ENCODE results near the gene APBB1IP.
A peak's percentile ranks its signal among the peaks of the same experiment; 100 is the strongest.
"Not testable (repeated sequence)": the region's sequence is repeated elsewhere in the genome, so short reads cannot be mapped to it uniquely, and the experiment has no call there.

The APBB1IP gene

DNA sequence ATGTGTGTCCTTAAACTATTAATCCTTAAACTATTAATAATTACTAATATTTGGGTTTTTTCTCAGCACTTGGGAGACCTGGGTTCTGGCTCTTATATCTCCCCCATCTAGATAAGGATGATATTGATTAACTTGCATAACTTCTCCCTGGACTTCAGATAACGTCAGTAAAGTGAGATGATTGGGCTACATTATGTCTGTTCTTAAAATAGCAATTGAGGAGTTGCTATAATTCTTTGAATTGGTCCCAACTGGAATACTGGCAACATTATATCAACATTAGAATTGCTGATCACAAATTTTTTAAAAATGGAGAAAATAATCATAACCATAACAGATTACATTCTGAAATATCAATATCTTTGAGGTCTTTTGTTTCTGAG is 1.9 kb downstream of the APBB1IP start:
- DNase-seq (ENCODE audit: low read depth in 1 of 2, low spot score in 1 of 2) = no peak

DNA sequence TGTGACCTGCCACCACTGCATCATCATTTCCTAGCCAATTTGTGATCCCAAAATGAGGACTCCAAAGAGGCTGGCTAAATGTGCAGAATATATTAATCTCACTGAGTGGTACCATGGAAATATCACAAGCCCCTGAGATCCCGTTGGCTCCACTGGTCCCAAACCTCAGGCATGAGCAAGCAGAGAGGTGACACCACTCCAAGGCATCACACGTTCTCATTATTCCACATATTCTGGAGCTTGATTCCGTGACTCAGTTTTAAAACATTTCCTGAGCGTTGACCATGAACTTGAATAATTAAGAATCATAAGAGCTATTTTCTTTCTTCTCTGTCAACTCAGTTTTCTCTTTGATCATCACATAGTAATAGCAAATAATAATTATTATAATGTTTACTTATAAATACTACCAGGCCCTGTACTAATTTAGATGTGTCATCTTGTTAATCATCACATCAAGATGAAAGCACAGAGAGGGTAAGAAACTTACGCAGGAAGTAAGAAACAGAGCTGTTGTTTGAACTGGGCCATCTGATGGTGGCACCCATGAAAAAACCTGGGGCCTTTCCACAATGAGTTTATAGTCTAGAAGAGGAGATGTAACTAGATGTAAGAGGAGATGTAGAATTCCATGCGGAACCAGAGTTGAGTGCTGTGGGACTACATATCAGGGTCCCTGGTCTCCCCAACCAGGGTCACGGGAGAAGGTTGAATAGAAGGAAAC is 3.5 kb downstream of the APBB1IP start:
- no peak for DNase-seq (ENCODE audit: low read depth in 1 of 2, low spot score in 1 of 2)

DNA sequence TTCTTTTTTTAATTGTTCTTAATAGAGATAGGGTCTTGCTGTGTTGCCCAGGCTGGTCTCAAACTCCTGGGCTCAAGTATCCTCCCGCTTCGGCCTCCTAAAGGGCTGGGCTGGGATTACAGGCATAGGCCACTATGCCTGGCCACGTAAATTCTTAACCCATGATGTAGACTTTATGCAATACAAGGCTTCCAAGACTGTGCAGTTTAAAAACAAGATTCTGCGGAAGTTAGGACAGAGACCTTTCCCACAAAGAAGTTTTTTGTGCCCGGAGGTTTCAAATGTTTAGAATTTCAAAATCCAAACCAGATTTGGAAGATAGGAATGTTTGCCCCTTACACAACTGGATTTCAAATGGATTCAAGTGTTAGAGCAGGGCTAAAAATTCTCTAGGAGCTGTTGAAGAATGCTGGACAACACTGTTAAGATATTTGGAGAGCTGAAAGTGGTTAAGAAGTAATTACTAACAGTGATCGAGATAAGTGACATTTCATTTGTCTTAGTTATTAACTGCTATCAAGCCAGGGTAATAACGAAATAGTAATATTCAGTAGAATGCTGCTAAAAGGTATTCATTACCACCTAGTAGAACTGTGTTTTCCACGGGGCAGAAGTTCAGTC is 7.4 kb downstream of the APBB1IP start:
- DNase-seq (ENCODE audit: low read depth in 1 of 2, low spot score in 1 of 2) = no peak

DNA sequence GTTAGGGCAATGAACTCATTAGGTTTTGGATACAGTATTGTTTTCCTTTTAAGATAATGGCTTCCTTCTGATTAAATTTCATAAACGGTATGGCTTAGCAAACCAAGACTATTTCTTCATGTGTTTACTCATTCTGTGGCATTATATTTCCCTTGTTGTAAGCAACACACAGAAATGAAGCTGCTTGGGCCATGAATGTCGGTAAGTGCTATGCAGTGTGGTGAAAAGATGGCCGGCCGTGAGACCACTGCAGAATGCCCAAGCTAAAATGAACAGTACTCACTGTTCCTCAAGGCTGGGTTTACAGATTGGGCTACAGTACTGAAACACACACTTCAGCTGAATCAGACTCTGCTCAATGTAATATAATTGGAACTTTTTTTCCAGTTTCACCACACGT is 8.1 kb downstream of the APBB1IP start:
- DNase-seq (ENCODE audit: low read depth in 1 of 2, low spot score in 1 of 2) = no peak

DNA sequence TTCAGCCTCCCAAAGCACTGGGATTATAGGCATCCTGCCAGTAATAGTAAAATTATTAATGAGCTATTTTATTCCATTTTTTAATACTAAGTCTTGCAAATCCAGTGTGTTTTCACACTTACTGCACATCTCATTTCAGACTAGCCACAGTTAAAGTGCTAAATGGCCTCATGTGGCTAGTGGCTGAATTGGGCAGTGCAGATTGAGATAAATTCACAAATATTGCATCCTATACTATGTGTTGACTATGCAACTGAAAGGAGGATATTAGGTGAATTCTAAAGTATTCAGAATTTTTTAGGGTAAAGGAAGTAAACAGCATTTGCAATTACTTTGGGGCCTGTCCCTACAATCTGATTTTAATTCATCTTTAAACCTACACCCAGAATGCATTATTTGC is 10.2 kb downstream of the APBB1IP start:
- no peak for DNase-seq (ENCODE audit: low read depth in 1 of 2, low spot score in 1 of 2)

DNA sequence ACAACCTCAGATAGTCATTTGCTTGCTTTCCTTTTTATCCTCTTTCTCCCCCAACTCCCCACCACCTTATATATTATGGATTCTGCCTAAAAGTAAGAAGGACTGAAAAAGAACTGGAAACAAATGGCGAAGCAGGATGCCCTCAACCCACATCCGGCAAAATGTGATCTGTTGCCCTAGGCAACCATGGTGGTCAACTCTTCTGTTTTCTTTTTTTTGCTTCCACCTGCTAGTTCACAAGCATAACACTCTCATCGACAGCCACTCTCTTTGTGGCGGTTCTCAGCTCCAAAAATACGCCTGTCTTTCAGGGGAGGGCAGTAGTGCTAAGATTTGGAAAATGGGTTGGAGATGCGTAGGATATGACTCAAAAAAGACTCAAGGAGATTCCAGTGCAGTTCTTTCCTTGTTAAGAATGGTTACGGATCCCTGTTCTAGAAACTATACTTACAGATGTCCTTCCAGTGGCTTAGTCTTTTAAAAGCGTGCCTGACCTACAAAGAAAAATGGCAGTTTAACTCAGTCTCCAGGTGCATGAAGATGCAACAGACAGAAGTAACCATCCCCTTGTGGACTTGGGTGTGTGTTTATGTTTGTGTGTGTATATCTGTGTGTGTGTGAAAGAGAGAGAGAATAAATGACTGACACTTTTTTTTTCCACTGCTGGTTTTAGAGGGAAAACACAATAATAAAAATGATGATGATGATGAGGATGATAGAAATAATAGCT is 10.7 kb downstream of the APBB1IP start:
- DNase-seq (ENCODE audit: low read depth in 1 of 2, low spot score in 1 of 2) = peak in 1 of 2 donors; percentile 40

DNA sequence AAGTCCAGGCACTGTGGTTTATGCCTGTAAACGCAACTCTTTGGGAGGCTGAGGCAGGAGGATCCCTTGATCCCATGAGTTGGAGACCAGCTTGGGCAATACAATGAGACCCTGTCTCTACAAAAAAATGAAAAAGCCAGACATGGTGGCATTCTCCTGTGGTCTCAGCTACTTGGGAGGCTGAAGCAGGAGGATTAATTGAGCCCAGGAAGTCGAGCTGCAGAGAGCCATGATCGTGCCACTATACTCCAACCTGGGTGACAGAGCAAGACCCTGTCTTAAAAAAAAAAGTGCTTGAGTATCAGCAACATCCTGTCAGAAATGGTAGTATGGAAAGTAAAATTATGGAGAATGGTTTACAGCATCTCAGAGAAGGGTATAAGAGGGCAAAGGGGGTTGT is 11.6 kb downstream of the APBB1IP start:
- no peak for DNase-seq (ENCODE audit: low read depth in 1 of 2, low spot score in 1 of 2)

- no peak for DNase-seq (ENCODE audit: low read depth in 1 of 2, low spot score in 1 of 2)
Measured at GRCh38 chr10:26451903-26452302, 13.8 kb downstream of the APBB1IP start.

- no peak for DNase-seq (ENCODE audit: low read depth in 1 of 2, low spot score in 1 of 2)
Measured at GRCh38 chr10:26453850-26454249, 15.7 kb downstream of the APBB1IP start.

GRCh38 chr10:26454891-26455290 is 16.8 kb downstream of the APBB1IP start:
- no peak for DNase-seq (ENCODE audit: low read depth in 1 of 2, low spot score in 1 of 2)

DNA sequence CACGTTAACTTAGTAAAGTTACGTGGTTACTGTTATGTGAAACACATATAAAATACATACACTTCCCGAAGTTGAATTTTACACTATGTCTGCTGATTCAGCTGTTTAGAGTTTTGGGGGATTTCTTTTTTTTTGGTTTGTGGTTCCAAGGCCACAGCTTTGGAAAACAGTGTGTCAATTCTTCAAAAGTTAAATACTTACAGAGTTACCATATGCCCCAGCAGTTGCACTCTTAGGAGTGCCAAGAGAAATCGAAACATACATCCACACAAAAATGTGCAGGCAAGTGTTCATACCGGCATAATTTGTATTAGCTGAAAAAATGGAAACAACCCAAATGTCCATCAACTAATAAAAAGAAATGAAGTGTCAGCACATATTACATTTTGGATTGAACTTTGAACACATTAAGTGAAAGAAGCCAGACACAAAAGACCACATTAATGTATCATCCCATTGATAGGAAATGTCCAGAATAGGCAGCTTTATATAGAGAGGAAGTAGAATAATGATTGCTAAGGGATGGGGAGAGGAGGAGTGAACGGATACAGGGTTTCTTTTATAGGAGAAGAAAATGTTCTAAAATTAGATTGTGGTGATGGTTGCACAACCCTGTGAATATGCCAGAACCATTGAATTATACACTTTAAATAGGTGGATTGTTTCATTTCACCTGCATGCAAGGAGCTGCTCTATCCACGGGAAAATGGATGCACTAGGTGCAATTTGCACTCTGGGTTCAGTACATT is 17.6 kb downstream of the APBB1IP start:
- no peak for DNase-seq (ENCODE audit: low read depth in 1 of 2, low spot score in 1 of 2)

DNA sequence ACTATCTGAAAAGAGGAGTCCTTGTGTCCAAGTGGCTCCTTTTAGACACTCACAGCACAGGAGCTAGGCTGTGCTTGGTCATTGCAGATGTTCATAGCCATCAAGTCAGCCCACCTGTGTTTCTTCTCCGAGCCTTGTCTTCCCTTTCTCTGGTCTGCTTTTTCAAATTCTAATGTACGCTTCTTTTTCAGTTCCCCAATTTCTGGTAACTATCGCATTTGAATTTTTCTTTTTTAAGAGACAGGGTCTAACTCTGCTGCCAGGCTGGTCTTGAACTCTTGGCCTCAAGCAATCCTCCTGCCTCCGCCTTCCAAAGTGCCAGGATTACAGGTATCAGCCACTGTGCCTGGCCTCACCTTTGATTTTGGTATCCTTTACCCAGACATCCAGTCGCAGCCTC is 18.9 kb downstream of the APBB1IP start:
- DNase-seq (ENCODE audit: low read depth in 1 of 2, low spot score in 1 of 2) = no peak

- DNase-seq (ENCODE audit: low read depth in 1 of 2, low spot score in 1 of 2) = no peak
Measured at GRCh38 chr10:26460736-26461135, 22.6 kb downstream of the APBB1IP start.

DNA sequence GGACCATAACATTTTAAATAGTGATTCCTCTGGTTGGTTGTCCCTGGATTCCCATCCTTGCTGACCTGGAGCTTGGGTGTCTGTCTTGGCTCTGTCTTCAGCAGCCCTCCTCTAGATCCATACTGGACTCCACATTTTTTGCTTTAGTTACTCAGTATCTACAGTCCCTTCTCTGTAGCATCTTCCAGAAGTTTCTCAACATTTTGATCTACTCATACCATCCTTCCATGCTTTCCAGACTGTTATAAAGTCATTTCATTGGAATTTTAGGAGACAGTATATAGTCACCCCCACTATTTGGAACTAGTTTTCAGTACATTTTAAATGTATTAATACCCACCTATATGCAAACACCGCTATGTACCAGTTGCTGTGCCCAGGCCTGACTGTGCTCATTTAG is 25.8 kb downstream of the APBB1IP start:
- DNase-seq (ENCODE audit: low read depth in 1 of 2, low spot score in 1 of 2) = no peak

GRCh38 chr10:26464632-26465280 is 26.6 kb downstream of the APBB1IP start:
- DNase-seq (ENCODE audit: low read depth in 1 of 2, low spot score in 1 of 2) = no peak

DNA sequence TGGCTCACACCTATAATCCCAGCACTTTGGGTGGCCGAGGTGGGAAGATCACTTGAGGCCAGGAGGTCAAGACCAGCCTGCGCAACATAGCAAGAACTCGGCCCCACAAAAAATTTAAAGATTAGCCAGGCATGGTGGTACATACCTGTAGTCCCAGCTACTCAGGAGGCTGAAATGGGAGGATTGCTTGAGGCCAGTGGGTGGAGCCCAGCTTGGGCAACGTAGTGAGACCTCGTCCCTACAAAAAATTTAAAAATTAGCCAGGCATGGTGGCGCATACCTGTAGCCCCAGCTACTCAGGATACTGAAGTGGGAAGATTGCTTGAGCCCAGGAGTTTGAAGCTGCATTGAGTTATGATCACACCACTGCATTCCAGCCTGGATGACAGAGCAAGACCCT is 28.4 kb downstream of the APBB1IP start:
- DNase-seq (ENCODE audit: low read depth in 1 of 2, low spot score in 1 of 2) = not testable (repeated sequence)

- DNase-seq (ENCODE audit: low read depth in 1 of 2, low spot score in 1 of 2) = no peak
Measured at GRCh38 chr10:26467639-26468038, 29.5 kb downstream of the APBB1IP start.

DNA sequence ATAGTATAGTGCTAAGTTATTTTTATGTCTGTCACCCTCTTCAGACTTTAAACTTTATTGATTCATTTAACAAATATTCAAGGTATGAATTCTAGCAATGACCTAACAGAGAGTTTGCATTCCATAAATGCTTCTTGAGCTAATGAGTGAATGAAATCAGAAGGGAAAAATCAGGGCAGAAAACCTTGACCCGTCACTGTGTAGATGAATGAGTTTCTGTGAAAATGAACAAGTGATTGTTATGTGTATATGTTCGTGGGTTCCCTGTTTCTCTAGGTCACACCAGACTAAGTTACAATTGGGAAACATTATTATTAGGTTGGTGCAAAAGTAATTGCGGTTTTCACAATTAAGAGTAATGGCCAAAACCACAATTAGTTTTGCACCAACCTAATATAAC is 30.1 kb downstream of the APBB1IP start:
- no peak for DNase-seq (ENCODE audit: low read depth in 1 of 2, low spot score in 1 of 2)

- DNase-seq (ENCODE audit: low read depth in 1 of 2, low spot score in 1 of 2) = no peak
Measured at GRCh38 chr10:26468700-26469099, 30.6 kb downstream of the APBB1IP start.

- no peak for DNase-seq (ENCODE audit: low read depth in 1 of 2, low spot score in 1 of 2)
Measured at GRCh38 chr10:26472492-26472778, 34.3 kb downstream of the APBB1IP start.

DNA sequence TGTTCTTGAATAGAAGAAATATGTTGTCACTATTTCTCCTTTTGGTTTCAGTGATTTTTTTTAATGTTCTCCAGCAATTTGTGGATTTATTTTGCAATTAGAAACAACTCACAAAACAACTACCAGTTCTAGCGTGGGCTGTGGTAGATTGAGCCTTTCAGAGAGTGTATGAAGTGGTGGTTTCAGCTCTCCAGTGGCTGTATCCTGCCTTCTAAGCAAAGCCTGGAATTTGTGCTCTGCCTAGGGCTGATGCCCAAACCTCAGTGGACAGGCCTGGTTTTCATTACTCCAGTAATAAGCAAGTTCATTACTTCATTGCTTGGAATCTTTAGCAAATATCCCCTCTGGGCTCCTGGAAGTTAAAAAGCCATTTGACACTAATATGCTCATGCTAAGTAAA is 35.9 kb downstream of the APBB1IP start:
- no peak for DNase-seq (ENCODE audit: low read depth in 1 of 2, low spot score in 1 of 2)

All from activated CD4-positive, alpha-beta T cell treated with anti-CD3 and anti-CD28 coated beads, Interleukin-2, amount 50 U/mL, for 24 hours (primary cell).